Panc1 (cell line): ENCODE measurements around the gene FCMR. TPM values are rescaled to one million over a fixed set of nuclear protein-coding genes. Genes with fewer than 3 reads are reported as not detected.

Experiments
- ATAC-seq: fragments of 200-7000 bp; cut with Tn5 transposase; 2 replicates; pipeline ENCODE4 v1.9.1; 2020; ENCODE audit warnings: mild to moderate bottlenecking, moderate library complexity
- Bru-seq: library from RNA; stranded (reverse); fragments of 400-500 nt; gene quantifications from one replicate; lab custom pipeline; 2021; lab: Mats Ljungman, UMichigan
- BruChase-seq, 2 experiments: library from RNA; stranded (reverse); fragments of 400-500 nt; gene quantifications; one replicate each; lab custom pipeline; 2021; lab: Mats Ljungman, UMichigan
- BruUV-seq: library from RNA; stranded (reverse); fragments of 400-500 nt; replicated peaks from 2 replicates; lab custom pipeline; 2021; lab: Mats Ljungman, UMichigan
- CTCF ChIA-PET: fragments of 300-600 bp; sonication (Branson Sonifier 250); formaldehyde crosslinking; loops from one replicate; lab custom pipeline; 2022; ENCODE audit warnings: antibody characterized with exemption; lab: Charles Lee
- POLR2A ChIA-PET: fragments of 300-600 bp; sonication (Branson Sonifier 250); formaldehyde crosslinking; loops from one replicate; lab custom pipeline; 2022; ENCODE audit warnings: antibody characterized with exemption; lab: Charles Lee
- DNase-seq: peaks from one replicate; pipeline ENCODE4 v3.0.0-alpha.2; 2010; ENCODE audit warnings: low read depth, low spot score
- H3K27ac ChIP-seq: 2 replicates; pipeline ENCODE4 v1.5.1; 2011; ENCODE audit warnings: mild to moderate bottlenecking, low read length, inconsistent platforms
- H3K27me3 ChIP-seq: fragments of 200-500 bp; sonication (Bioruptor generic); 2 replicates; pipeline ENCODE4 v1.6.0; 2014; ENCODE audit warnings: low read length, inconsistent platforms; ENCODE audit not compliant: control insufficient read depth, insufficient read depth
- H3K36me3 ChIP-seq: fragments of 200-500 bp; sonication (Bioruptor generic); 2 replicates; pipeline ENCODE4 v1.5.1; 2014; ENCODE audit warnings: inconsistent platforms, mild to moderate bottlenecking, low read length, moderate library complexity; ENCODE audit not compliant: control insufficient read depth, insufficient read depth
- H3K4me1 ChIP-seq: 2 replicates; pipeline ENCODE4 v1.5.1; 2011; ENCODE audit warnings: inconsistent platforms, mild to moderate bottlenecking, low read length, moderate library complexity; ENCODE audit not compliant: control insufficient read depth, insufficient read depth
- H3K4me3 ChIP-seq, 2 experiments: 2 replicates each; pipeline ENCODE4 v1.5.1; 2011 to 2012; ENCODE audit warnings: low read depth in 2 of 2, low read length in 2 of 2, mild to moderate bottlenecking in 2 of 2, inconsistent platforms in 1 of 2, moderate library complexity in 1 of 2
- H3K9me3 ChIP-seq: fragments of 200-500 bp; sonication (Bioruptor generic); 2 replicates; pipeline ENCODE4 v1.5.1; 2014; ENCODE audit warnings: low read depth, mild to moderate bottlenecking, inconsistent platforms, low read length, moderate library complexity; ENCODE audit not compliant: control insufficient read depth, insufficient read depth
- CTCF ChIP-seq: fragments of 450-650 bp; IDR thresholded peaks from 2 replicates; pipeline ENCODE4 v1.5.1; 2017; ENCODE audit warnings: mild to moderate bottlenecking
- POLR2AphosphoS5 ChIP-seq: IDR thresholded peaks from 2 replicates; pipeline ENCODE4 v1.6.1; 2012; ENCODE audit warnings: mild to moderate bottlenecking, low read depth, low read length, moderate library complexity
- REST ChIP-seq, 2 experiments: IDR thresholded peaks; 2 replicates each; pipeline ENCODE4 v1.6.1; 2011 to 2012; ENCODE audit warnings: low read depth in 2 of 2, control low read depth in 1 of 2, low read length in 1 of 2, mild to moderate bottlenecking in 1 of 2, moderate library complexity in 1 of 2; ENCODE audit not compliant: insufficient read depth in 1 of 2
- SIN3A ChIP-seq: IDR thresholded peaks from 2 replicates; pipeline ENCODE4 v1.6.1; 2012; ENCODE audit warnings: low read depth, mild to moderate bottlenecking, low read length, moderate library complexity, borderline replicate concordance; ENCODE audit not compliant: insufficient read depth
- TCF7L2 ChIP-seq: IDR thresholded peaks from 2 replicates; pipeline ENCODE4 v1.6.1; 2011; ENCODE audit warnings: mild to moderate bottlenecking, low read depth, low read length, inconsistent platforms
- in situ Hi-C: cut with HindIII; loops from 2 replicates; pipeline ENCODE4 v1.10.0; 2016; ENCODE audit warnings: low sequenced_read_pairs, low pct_unique_long_range_greater_than_20kb
- intact Hi-C: fragments of 100-400 bp; cut with micrococcal nuclease; formaldehyde crosslinking; loops from one replicate; pipeline ENCODE4 v1.10.0; 2022; ENCODE audit not compliant: unreplicated experiment
- long read RNA-seq: library from polyadenylated mRNA; unstranded; transcript quantifications from one replicate; pipeline ENCODE4 v2.0.0, GENCODE V29; 2021; ENCODE audit not compliant: unreplicated experiment
- polyA plus RNA-seq: library from polyadenylated mRNA; unstranded; fragments of >200 nt; gene quantifications from one replicate; pipeline ENCODE4 v1.2.1, GENCODE V29; 2012; ENCODE audit warnings: missing spikeins; ENCODE audit not compliant: insufficient read length
- total RNA-seq: library from RNA; stranded (reverse); gene quantifications from one replicate; pipeline ENCODE4 v1.2.1, GENCODE V29; 2021; ENCODE audit not compliant: unreplicated experiment

Gene FCMR
- total RNA-seq, result 0.41 TPM
- polyA plus RNA-seq, result not detected
- Bru-seq, nascent RNA, result percentile 10 among the genes with signal in this experiment
- percentile 8 among the genes with signal in this experiment for BruChase-seq, experiment 1, labeled RNA remaining after a 2-hour chase
- percentile 24 among the genes with signal in this experiment for BruChase-seq, experiment 2, labeled RNA remaining after a 6-hour chase
- long read RNA-seq, result 0 reads

- H3K4me1 ChIP-seq, result no peaks in the 10 kb centered on the region
- DNase-seq, result no peak
- H3K4me3 ChIP-seq, result no peak within 1 kb of the TSS
- in situ Hi-C loops (no loop called here), intact Hi-C loops (no loop called here)
- H3K9me3 ChIP-seq, result no peaks in the 10 kb centered on the region
- BruUV-seq, result no TSS peak
- 0 out of 2 replicates have a peak, but pooled peaks cover 2% of the 10 kb centered on the region for H3K27me3 ChIP-seq
- no peak within 1 kb of the TSS for H3K27ac ChIP-seq
- H3K36me3 ChIP-seq, result no peaks in the 10 kb centered on the region
- ChIA-PET POLR2A (no interaction called here), CTCF (no interaction called here)
- TF ChIP-seq SIN3A (no peak), TCF7L2 (no peak), REST (IDR thresholded peaks at IDR 0.05; ENCODE audit: insufficient read depth in 1 of 2, low read depth in 2 of 2, low read length in 1 of 2) (no peak), POLR2AphosphoS5 (no peak), CTCF (no peak)
- ATAC-seq, result no peak
Observed at GRCh38 chr1:206921772-206922265, at the start of gene FCMR. Gene FCMR (minus strand): TSS chr1:206921941. CDS start chr1:206921854, 87 bp downstream.

GRCh38 chr1:206971029-206971655 lies 49.4 kb upstream of the FCMR start:
- TF ChIP-seq POLR2AphosphoS5 (no peak), TCF7L2 (no peak), REST (IDR thresholded peaks at IDR 0.05; ENCODE audit: insufficient read depth in 1 of 2, low read depth in 2 of 2, low read length in 1 of 2) (no peak), SIN3A (no peak), CTCF (no peak)
- Histone ChIP-seq H3K27ac (no peak overlapping the region), H3K27me3 (peaks cover 19% of the 10 kb centered on the region), H3K4me3 (no peak overlapping the region), H3K9me3 (no peaks in the 10 kb centered on the region), H3K4me1 (no peaks in the 10 kb centered on the region), H3K36me3 (no peaks in the 10 kb centered on the region)
- ATAC-seq (no peak), DNase-seq (no peak)
- CTCF ChIA-PET, result no interaction called here
- BruUV-seq, result no TSS peak
- intact Hi-C loops (no loop called here), in situ Hi-C loops (no loop called here)
- POLR2A ChIA-PET, result no interaction called here
